T-helper 2 cell (primary cell): Measurements from ENCODE around the gene BCL2.
A peak's percentile ranks its signal among the peaks of the same experiment; 100 is the strongest.

Experiments used
- DNase-seq, 5 experiments: peaks; one replicate each; pipeline versions ENCODE4 v3.0.0 to v3.0.0-alpha.2; 2012 to 2022

BCL2 gene

DNA sequence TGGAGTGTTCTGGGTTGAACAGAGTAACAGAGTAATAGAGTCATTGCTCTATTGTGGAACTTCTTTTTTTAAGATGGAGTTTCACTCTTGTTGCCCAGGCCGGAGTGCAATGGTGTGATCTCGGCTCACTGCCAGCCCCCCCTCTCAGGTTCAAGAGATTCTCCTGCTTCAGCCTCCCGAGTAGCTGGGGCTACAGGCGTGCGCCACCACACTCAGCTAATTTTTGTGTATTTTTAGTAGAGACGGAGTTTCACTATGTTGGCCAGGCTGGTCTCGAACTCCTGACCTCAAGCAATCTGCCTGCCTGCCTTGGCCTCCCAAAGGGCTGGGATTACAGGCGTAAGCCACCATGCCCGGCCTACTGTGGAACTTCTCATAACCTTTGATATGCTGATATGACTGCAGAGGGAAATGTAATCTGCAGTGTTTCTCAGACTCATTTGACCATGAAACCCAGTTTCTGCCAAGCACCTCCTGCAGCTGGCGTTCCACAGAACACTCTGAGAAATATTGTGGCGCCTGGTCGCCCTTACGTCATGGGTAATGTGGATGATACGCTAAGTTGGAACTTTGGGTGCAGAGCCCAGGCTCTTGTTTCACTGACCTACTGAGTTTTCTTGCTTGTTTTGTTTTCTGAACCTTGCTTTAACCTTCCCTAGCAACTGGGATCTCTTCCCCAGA is 213.8 kb downstream of the BCL2 start:
- peak in 1 of 5 experiments; percentile 55 for DNase-seq

DNA sequence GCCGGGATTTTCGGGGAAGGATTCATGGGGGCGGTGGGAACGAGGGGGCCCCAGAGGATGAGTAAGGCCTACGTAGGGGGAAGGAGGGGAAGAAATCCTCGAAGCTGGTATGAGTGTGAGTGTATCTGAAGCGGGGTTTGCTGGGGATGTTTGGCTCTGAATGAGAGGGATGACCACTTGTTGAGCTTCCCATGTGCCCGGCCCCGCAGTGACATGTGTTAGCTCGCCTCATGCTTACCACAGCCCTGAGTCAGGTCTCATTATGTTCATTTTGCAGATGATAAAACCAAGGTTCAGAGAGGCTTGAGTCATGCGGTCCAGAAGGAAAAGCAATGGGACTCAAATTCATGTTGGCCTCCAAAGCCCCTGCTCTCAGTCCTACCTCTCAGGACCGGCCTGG is 214.7 kb downstream of the BCL2 start:
- no peak for DNase-seq

- DNase-seq = peak in 1 of 5 experiments; percentile 67
Observed at GRCh38 chr18:63102941-63103744, 216.4 kb downstream of the BCL2 start.

DNA sequence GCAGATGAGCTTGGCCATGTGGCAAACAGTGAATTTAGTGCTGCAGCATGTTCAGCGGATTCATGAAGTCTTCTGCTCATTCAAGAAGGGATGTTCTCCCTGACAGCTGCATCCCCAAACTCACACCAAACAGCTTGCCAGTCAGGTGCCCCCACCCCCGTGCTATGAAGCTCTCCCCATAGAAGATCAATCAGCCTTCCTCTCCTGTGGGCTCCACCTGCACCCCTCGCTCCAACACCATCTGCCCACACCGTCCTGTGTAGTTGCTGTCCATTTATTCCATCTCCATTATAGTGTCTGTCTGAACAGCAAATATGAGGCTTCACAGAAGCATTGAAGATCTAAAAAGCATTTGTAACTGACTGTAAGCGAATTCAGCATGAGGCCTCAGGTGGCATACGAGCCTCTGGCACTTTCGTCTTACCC is 218.9 kb downstream of the BCL2 start:
- DNase-seq = no peak

- DNase-seq = no peak
Observed at GRCh38 chr18:63099848-63100629, 219.5 kb downstream of the BCL2 start.

GRCh38 chr18:63099091-63099840 is 220.3 kb downstream of the BCL2 start:
- peak in 1 of 5 experiments; percentile 62 for DNase-seq

GRCh38 chr18:63098018-63098981 is 221.3 kb downstream of the BCL2 start:
- DNase-seq = peak in 2 of 5 experiments; percentile 51 to 92

- DNase-seq = no peak
Observed at GRCh38 chr18:63097178-63097577, 222.4 kb downstream of the BCL2 start.

- DNase-seq = no peak
Observed at GRCh38 chr18:63096327-63096874, 223.2 kb downstream of the BCL2 start.

DNA sequence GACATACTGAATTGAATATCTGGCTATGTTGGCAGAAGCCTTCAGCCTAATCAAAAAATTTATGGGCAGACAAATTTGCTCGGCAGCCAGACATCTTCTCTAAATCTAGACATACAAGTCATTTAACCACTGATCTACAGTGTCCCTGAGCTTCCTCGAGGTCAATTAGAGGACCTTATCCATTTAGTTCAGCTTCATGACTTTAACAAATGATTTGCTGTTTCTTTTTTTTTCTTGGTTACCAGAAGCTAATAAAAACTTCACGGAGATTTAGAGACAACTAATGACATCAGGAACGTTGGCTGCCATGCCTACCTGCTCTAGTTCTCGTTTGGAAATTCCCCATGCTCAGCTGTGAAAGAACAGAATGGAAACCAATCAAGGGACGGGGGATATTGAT is 223.8 kb downstream of the BCL2 start:
- DNase-seq = no peak

- DNase-seq = no peak
Observed at GRCh38 chr18:63091671-63092364, 227.8 kb downstream of the BCL2 start.

DNA sequence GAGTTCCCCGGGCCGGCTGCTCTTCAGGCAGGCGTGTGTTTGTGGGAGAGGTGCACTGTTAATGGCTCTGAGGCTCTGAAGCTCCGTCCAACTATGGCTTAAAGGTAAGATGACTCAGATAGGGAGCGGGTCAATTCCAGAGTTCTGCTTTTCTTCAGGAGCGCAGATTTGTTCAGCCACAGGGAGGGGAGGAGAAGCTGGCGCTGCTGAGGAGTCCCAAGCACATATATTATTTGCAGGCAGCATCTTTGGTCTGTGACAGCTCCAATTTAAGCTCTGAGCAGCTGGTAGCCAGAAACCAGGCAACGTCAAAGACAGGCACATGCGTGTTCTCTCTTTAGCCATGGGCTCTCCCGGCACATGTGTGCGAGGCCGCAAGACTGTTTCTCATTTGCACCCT is 229.2 kb downstream of the BCL2 start:
- DNase-seq = no peak

DNA sequence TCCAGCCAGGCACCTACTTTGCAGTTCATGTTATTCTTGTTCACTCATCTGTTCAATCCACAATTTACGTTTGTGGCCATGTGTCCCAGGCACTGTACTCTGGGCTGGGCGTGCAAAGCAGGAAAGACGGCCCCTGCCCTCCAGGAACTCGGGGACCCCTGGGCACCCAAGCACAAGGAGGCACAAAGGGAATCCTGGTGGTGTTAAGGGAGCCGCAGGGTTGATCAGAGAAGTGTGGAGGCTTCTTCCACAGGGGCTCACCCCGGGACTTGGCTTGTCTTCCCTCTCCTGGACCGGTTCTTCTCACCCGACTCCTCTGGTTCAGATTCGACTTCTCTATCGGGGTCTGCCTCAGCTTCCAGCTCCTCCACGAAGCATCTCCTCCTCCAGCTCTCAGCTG is 230.5 kb downstream of the BCL2 start:
- DNase-seq = no peak

DNA sequence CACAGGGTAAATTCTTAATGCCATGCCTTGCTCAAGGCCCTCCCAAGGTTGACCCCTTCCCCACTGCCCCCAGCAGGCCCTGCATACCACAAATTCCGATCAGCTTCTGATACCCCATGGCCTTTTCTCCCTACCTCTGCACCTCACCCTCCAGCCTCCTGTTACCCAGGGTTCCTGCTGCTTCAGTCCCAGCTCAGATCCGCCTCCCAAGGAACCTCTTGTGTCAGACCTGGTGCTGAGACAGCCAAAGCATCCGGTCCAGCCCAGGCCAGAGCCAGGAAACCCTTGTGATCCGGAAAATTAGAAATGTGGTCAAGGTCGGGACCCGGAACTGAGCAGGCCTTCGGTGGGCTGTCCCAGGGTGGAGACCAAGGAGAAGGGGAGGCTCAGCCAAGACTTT is 231.3 kb downstream of the BCL2 start:
- DNase-seq = no peak

- no peak for DNase-seq
Observed at GRCh38 chr18:63087421-63088230, 231.9 kb downstream of the BCL2 start.

DNA sequence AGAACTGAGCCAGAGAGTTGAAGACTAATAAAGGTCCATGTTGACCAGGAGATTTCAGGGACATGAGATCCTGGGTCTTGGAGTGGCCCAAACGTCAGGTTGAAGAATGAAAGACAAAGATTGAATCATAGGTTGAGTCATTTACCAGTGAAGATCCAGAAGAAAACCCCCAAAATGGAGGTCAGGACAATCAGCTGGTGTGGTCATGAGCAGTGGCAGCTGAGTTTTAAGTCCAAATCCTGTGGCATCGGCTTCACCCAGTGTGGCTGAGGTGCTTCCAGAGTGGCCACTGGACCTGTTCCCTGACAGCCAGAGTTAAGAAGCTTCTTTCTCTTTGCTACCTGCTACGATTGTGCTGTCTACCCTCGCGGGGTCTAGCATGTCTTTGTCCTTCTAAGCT is 234.0 kb downstream of the BCL2 start:
- DNase-seq = no peak

GRCh38 chr18:63084219-63084618 is 235.3 kb downstream of the BCL2 start:
- no peak for DNase-seq

DNA sequence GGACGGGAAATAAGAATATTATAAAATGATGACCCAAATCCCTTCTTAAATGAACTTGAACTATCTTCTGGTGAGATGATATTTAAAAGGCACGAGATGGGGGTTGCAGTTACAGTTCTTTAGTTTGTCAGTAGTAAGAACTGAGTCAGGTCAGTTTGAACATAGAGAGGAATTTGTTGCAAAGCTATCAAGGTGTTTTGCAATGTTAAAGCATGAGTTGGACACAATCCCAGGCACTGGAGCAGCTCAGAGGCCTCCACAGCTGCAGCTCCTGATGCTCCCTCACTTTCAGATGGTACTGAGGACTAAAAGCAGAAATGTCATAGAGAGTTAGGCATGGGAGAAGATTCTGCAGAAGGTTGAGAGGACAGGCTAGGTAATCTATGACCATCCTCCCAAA is 236.0 kb downstream of the BCL2 start:
- DNase-seq = no peak

DNA sequence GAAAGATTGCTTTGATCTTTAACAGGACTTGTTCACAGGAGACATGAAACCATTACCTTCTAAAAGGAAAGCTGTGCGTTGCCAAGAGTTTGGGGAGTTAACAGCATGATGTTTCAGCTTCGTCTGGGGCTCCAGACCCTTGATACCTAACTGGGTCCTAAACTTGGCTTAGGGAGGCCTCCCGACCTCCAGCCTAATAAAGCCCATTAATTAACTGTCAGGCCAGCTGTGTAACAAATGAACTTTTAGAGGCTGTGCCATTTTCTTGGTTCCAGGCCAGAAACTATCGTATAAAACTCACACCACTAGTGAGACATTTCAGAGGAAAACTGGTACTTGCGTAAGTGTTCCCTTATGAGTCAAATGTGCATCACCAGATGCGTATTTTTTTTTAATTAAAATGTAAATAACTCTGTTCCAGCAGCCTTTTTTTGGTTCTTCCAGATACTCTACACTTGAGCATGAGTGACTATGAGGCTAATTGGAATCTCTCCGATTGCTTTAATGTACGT is 236.5 kb downstream of the BCL2 start:
- peak in 1 of 5 experiments; percentile 52 for DNase-seq
